ENCODE results near the gene GABBR2. TPM values are rescaled to one million over a fixed set of nuclear protein-coding genes. Genes with fewer than 3 reads are reported as not detected.

Gene GABBR2
- total and polyA plus RNA-seq, 2 of the 8 experiments (the other 6 are each of a cell fraction or from before 2014, with no cell fraction given): 0.50 to 1.2 TPM

DNA sequence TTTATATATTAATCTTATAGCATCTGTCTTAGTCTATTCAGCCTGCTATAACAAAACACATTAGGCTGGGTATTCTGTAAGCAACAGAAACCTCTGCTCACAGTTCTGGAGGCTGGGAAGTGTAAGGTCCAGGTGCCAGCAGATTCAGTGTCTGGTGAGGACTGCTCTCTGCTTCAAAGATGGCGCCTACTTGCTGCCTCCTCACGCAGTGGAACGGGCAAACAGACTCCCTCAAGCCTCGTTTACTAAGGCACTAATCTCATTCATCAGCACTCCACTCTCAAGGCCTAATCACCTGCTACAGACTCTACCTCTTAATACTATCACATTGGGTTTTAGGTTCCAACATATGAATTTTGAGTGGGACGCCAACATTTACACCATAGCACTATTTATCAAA, 448.1 kb downstream of the GABBR2 start:
- H3K36me3 ChIP-seq (ENCODE audit: control insufficient read depth in 2 of 4, insufficient read depth in 4 of 4, low read length in 3 of 4): no peaks in the 10 kb centered on the region
- no peaks in the 10 kb centered on the region for H3K9me3 ChIP-seq (ENCODE audit: insufficient read depth in 2 of 2, low read depth in 1 of 2, low read length in 1 of 2)
- H3K79me1 ChIP-seq (ENCODE audit: low read depth, low read length): no peaks in the 10 kb centered on the region
- peaks cover 10% of the 10 kb centered on the region; the same call in 1 of the 2 replicates for H3K23me2 ChIP-seq (ENCODE audit: low read depth, low read length)
- H4K5ac ChIP-seq (ENCODE audit: insufficient read length, low read depth, low read length): no peak overlapping the region
- H3K9ac ChIP-seq (replicated peaks in 1 of 4; ENCODE audit: extremely low read depth in 1 of 4, low read depth in 3 of 4, low read length in 3 of 4): no peak overlapping the region
- H3K18ac ChIP-seq (ENCODE audit: extremely low read depth, low read length): no peak overlapping the region
- no peak overlapping the region for H2BK120ac ChIP-seq (replicated peaks; ENCODE audit: low read depth, low read length)
- H4K20me1 ChIP-seq (replicated peaks in 1 of 2; ENCODE audit: control insufficient read depth in 1 of 2, insufficient read depth in 2 of 2, low read length in 2 of 2): no peaks in the 10 kb centered on the region
- H2BK20ac ChIP-seq (ENCODE audit: low read length): no peak overlapping the region
- H2BK12ac ChIP-seq (ENCODE audit: low read depth, low read length): no peak overlapping the region
- H3K4me3 ChIP-seq (ENCODE audit: extremely low read depth in 1 of 4, insufficient read depth in 2 of 4, low read depth in 3 of 4, low read length in 4 of 4): no peak overlapping the region
- WGBS, 2 experiments (ENCODE audit: extremely low coverage in 1 of 2, insufficient coverage in 1 of 2, insufficient read length in 1 of 2, insufficient replicate concordance in 2 of 2, low coverage in 1 of 2, low lambda C conversion rate in 2 of 2, missing lambda C conversion rate in 1 of 2): 87% methylated on average over 5 of the region's 5 CpGs; no CpG with 5 or more reads in 1 of the 2 experiments
- no peak overlapping the region for H3K23ac ChIP-seq (ENCODE audit: insufficient read length)
- ChIA-PET CTCF (ENCODE audit: partially characterized antibody) (interaction anchor here (1.2 to 2.7 kb wide), 4 partner anchors 19 to 187 kb away, joined by 4 to 12 read pairs (median 6); no protein-coding TSS in a partner anchor), POLR2A (ENCODE audit: partially characterized antibody) (no interaction called here)
- FAIRE-seq: no peak
- H2BK5ac ChIP-seq (ENCODE audit: low read depth, low read length): no peak overlapping the region
- no peak overlapping the region for H3K56ac ChIP-seq (replicated peaks; ENCODE audit: insufficient read length, low read depth, low read length)
- H3K4ac ChIP-seq (replicated peaks; ENCODE audit: insufficient read length, low read depth, low read length): no peak overlapping the region
- no peak overlapping the region for H2AFZ ChIP-seq (ENCODE audit: low read length)
- H3K27ac ChIP-seq (ENCODE audit: low read depth, low read length): no peak overlapping the region
- no peak overlapping the region for H4K8ac ChIP-seq (ENCODE audit: extremely low read depth, insufficient read depth, low read length)
- H3K4me2 ChIP-seq (ENCODE audit: insufficient read depth in 1 of 2, low read depth in 2 of 2, low read length in 2 of 2): no peak overlapping the region
- H3K14ac ChIP-seq (ENCODE audit: insufficient read length): no peak overlapping the region
- H2AK5ac ChIP-seq (ENCODE audit: low read depth, low read length): no peak overlapping the region
- H4K91ac ChIP-seq (replicated peaks; ENCODE audit: insufficient read length, low read length): no peak overlapping the region
- DNase-seq (ENCODE audit: low read depth in 1 of 2, low spot score in 2 of 2): no peak
- peaks cover 0 to 5% (median 1%) of the 10 kb centered on the region in 4 experiments; a peak in 4 of 7 replicates for H3K4me1 ChIP-seq (replicated peaks in 1 of 4; ENCODE audit: control insufficient read depth in 3 of 4, insufficient read depth in 4 of 4, low read length in 3 of 4)
- H3K27me3 ChIP-seq (replicated peaks in 1 of 4; ENCODE audit: control insufficient read depth in 3 of 4, extremely low read depth in 1 of 4, insufficient read depth in 3 of 4, low read length in 3 of 4): no peaks in the 10 kb centered on the region
- H2BK15ac ChIP-seq (ENCODE audit: low read length): no peak overlapping the region
- no peaks in the 10 kb centered on the region for H3K79me2 ChIP-seq (ENCODE audit: control insufficient read depth in 1 of 2, insufficient read depth in 2 of 2, low read length in 2 of 2)
- no peak for TF ChIP-seq TAF7 (optimal IDR thresholded peaks at IDR 0.05; ENCODE audit: borderline replicate concordance, low read depth, low read length)
- TF ChIP-seq CTBP2 (IDR thresholded peaks at IDR 0.05; ENCODE audit: borderline replicate concordance, insufficient read depth, insufficient read length, low read length): no peak
- no peak for TF ChIP-seq MAFK (IDR thresholded peaks at IDR 0.05; ENCODE audit: low read depth, low read length)
- TF ChIP-seq, protein P1, sequence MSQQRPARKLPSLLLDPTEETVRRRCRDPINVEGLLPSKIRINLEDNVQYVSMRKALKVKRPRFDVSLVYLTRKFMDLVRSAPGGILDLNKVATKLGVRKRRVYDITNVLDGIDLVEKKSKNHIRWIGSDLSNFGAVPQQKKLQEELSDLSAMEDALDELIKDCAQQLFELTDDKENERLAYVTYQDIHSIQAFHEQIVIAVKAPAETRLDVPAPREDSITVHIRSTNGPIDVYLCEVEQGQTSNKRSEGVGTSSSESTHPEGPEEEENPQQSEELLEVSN (IDR thresholded peaks at IDR 0.05): no peak
- TF ChIP-seq, protein P2, sequence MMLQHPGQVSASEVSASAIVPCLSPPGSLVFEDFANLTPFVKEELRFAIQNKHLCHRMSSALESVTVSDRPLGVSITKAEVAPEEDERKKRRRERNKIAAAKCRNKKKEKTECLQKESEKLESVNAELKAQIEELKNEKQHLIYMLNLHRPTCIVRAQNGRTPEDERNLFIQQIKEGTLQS (IDR thresholded peaks at IDR 0.05; ENCODE audit: insufficient read depth, low read depth, low read length): no peak
- no peak for TF ChIP-seq PHF8 (conservative IDR thresholded peaks at IDR 0.05; ENCODE audit: low read depth, low read length)
- no peak for TF ChIP-seq RFX5 (IDR thresholded peaks at IDR 0.05; ENCODE audit: borderline replicate concordance, low read depth, low read length)
- TF ChIP-seq SIX5 (IDR thresholded peaks at IDR 0.05; ENCODE audit: low read depth, low read length): no peak
- TF ChIP-seq SRF (IDR thresholded peaks at IDR 0.05; ENCODE audit: low read depth, low read length): no peak
- TF ChIP-seq, protein P3, sequence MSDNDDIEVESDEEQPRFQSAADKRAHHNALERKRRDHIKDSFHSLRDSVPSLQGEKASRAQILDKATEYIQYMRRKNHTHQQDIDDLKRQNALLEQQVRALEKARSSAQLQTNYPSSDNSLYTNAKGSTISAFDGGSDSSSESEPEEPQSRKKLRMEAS (IDR thresholded peaks at IDR 0.05): no peak
- no peak for TF ChIP-seq BCL11A (IDR thresholded peaks at IDR 0.05; ENCODE audit: low read depth in 2 of 2, low read length in 2 of 2)
- TF ChIP-seq JUND (IDR thresholded peaks at IDR 0.05; ENCODE audit: low read length): no peak
- no peak for TF ChIP-seq CBX5 (IDR thresholded peaks at IDR 0.05; ENCODE audit: low read depth, low read length)

All from H1 (cell line).